ELR (cell line): ENCODE measurements around the gene TRAF3IP1.
"Not testable (repeated sequence)": the region's sequence is repeated elsewhere in the genome, so short reads cannot be mapped to it uniquely, and the experiment has no call there.

Experiments
- DNase-seq: peaks from one replicate; pipeline ENCODE4 v3.0.0-alpha.2; 2015; ENCODE audit warnings: low read depth

The TRAF3IP1 gene

DNA sequence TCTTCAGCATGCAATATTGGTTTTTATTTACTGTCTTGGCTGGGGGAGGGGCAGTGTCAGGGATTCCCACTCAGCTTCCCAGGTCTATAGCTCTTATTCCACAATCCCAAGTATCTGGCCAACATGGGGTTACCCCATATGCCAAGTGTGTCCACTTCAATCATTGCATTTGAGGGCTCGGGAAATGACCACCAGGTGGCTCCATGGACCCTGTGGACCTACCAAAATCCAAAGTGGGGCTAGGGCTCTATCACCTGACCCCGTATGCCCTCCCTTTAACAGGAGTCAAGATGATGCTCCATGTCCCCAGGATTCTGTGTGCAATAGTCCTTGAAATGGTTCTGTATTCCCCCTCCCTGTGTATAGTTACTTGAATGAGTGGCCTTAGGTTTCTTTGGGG lies 12.1 kb upstream of the TRAF3IP1 start:
- DNase-seq = peak; percentile 29

DNA sequence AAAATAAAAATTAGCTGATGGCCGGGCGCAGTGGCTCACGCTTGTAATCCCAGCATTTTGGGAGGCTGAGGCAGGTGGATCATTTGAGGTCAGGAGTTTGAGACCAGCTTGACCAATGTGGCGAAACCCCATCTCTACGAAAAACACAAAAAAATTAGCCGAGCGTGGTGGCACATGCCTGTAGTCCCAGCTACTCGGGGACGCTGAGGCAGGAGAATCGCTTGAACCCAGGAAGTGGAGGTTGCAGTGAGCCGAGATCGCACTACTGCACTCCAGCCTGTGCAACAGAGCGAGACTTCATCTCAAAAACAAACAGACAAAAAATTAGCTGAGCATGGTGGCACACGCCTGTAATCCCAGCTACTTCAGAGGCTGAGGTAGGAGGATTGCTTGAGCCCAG lies 9.6 kb upstream of the TRAF3IP1 start:
- not testable (repeated sequence) for DNase-seq

DNA sequence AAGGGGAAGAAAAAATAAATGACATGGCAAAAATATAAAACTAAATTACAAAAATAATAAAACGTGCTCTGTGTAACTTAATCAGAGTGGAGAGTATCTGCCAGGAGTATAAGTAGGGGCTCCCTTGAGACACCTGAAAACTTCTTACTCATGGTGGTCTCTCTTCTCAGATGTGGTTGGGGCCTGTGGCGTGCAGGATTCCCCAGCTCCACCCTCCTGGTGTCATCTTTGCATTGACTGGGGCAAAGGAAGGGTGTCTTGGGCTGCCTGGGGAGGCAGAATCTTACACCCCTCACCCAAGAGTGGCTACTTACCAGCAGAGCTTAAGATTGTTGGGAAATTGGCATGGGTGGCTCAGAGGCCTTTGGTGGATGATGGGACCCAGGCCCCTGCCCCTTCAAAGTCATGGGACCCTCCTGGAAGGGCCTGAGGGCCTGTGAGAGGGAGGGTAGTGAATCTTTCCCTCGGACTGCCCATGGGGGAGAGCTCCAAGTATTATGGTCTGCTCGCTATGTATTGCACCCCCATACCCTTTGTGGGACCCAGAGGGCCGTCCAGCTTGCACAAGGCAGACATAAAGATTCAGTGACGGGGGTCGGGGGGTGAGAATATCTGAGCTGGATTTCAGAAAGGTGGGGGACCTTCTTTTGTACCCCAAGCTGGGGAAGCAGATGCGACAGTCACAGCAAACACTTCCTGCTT lies 6.9 kb upstream of the TRAF3IP1 start:
- no peak for DNase-seq

DNA sequence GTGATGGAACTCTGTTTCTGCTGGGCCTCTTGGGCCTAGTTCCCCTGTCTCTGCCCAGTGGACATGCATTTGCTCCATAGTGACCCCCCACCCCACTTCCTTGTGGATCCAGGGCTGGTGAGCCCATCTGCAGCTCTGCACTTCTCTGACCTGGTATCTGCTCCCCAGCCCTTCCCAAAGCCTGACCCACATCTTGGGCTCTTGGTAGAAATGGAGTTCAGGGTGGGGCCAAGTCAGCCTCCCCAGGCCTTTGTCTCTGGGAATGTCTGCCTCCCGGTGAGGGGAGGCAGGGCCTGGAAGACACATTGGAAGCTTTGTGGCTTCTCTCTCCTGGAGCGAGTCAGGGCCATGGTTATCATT lies 6.3 kb upstream of the TRAF3IP1 start:
- no peak for DNase-seq

DNA sequence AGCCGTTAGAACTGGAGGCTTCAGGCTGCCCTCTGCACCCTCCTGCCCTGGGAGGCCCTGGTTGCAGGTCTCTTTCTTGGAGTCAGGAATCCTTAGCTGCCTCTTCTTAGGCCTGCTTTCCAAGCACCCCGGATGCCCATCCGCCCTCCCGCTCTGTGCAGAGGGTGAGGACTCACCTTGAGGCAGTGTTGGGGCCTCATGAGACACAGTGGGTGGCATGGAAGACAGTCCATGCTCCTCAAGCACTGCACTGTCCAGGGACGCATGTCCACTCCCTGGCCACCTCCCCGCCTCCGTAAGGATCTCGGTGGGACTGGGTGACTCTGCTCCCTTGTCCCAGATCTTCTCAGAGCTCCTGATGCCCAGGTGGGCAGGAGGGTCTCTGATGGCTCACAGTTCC lies 5.7 kb upstream of the TRAF3IP1 start:
- no peak for DNase-seq

DNA sequence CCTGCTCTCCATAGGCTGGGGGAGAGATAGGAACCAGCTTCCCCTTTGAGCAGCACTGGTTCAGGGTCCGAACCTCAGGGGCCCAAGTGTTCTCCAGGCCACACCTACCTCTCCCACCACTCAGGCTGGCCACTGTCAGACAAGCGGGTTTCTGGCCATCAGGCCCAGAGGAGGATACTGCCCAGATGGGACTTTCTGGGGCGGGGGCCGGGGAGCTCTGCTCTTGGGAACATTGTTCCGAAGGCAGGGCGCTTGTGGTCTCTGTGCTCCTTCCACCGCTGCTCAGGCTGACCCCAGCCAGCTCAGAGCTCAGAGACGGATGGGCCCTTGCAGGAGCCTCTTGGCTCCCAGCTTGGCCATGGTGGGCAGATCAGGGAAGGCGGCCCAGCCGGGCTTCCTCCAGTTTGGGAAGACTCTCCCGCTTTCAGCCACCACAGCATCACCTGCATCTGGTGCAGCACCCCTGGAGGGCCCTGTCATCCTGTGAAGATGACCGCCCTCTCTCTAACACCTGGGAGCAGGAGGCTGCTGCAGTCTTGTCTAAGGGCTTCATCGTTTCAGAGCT lies 5.2 kb upstream of the TRAF3IP1 start:
- no peak for DNase-seq

DNA sequence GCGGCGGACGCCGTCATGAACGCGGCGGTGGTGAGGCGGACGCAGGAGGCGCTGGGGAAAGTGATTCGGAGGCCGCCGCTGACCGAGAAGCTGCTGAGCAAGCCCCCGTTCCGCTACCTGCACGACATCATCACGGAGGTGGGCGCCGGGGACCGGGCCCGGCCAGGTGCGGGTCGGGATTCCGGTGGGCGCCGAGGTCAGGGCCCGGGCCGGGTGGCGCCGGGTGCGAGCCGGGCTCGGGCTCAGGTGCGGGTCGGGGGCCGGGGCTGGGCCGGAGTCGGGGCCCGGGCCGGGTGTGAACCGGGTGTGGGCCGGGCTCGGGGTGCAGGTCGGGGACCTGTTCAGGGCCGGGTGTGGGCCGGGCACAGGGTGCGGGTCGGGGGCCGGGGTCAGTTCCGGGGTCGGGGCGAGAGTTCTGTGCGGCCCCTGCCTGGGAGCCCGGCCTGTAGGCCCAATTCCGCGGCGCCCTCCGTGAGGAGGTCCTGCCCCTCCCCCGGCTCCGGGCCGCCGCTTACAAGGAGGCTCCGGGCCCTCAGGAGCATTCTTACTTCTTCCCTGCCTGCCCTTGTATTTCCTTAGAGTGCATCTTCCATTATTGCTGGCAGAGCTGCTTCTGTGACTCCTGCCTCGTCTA lies 447 bp downstream of the TRAF3IP1 start:
- peak; percentile 38 for DNase-seq

DNA sequence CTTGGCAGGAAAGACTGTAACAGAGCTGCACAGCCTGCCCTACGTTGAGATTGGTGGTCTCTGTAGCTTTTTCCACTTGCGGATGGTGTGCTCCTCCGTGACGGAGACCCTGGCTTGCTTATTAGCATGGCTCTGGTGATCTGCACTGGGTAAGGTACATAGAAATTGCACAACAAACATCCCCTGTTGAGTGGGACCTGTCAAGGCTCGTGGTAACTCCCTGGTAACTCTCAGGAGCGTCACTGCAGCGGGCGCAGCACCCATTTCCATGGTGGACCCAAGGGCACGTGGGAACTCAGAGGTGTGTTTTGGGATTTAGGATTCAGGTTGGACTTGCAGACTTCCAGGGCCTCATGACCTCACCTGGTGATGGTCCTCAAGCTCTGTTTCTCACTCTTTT lies 1.1 kb downstream of the TRAF3IP1 start:
- DNase-seq = no peak

DNA sequence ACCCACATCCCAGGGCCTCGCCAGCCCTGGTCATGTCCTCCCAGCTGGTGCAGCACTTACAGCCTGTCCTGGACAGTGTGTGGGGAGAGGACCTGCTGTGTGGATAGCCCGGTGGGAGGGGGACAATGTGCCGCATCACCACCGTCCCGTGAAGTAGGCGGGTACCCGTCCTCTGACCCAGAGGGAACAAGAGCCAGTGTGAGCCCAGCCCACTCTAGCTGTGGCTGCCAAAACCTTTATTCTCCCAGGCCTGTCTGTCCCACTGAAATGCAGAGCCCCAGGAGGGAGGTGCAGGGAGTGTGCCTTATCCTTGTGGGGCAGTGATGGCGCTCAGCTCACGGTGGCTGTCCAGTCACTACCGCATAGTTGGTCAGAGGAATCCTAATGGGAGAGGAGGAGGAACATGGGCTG lies 1.7 kb downstream of the TRAF3IP1 start:
- DNase-seq = no peak

DNA sequence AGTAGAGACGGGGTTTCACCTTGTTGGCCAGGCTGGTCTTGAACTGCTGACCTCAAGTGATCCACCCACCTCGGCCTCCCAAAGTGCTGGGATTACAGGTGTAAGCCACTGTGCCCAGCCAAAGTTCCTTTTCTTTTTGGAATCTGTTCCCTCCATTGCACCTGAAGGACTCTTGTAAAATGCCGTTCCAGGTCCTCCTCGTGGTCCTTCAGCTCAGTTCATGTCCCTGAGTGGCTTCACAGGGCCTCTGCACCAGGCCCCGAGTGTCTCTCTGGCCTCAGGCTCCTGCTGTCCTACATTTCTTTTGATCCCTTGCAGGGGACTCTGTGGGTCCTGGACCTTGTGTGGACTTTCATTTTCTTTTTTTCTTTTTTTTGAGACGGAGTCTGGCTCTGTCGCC lies 3.9 kb downstream of the TRAF3IP1 start:
- not testable (repeated sequence) for DNase-seq

DNA sequence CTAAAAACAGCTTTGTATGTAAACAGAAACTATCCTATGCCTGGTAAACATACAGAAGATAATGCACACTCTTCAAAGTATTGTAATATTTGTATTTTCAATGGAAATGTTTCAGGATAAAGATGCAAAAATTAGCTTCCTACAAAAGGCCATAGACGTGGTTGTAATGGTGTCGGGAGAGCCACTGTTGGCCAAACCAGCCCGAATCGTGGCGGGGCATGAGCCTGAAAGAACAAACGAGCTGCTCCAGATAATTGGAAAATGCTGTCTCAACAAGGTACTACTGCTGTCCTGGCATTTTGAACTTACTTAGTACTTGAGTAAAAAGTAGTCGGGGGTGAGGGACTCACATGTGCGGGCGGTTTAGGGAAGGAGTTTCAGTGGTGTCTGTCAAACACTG lies 5.4 kb downstream of the TRAF3IP1 start:
- DNase-seq = no peak

DNA sequence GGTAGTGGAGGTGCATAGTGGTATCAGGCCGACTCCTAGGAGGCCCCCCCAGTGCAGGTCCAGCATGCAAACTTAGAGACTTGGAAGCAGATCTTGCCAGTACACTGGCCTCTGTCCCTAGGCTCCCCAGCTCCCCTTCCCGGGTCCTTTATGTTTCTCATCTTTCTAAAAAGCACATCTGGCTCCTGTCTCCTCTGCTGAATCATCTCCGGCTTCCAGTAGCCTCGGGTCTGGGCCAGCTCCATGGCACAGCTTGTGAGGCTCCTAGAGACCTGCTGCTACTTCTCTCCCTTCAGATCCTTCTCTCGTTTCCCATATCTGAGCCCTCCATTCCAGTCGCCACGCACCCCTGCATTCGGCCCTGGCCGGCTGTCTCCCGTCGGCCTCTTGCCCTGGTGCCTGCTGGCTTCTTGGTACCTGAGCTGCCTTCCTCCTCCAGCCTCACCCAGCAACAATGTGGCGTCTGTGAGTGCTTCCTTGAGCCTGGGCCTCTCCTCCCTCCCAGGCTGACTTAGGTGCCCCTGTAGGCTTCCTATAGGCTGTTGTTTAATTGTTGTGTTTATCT lies 6.6 kb downstream of the TRAF3IP1 start:
- DNase-seq = no peak

DNA sequence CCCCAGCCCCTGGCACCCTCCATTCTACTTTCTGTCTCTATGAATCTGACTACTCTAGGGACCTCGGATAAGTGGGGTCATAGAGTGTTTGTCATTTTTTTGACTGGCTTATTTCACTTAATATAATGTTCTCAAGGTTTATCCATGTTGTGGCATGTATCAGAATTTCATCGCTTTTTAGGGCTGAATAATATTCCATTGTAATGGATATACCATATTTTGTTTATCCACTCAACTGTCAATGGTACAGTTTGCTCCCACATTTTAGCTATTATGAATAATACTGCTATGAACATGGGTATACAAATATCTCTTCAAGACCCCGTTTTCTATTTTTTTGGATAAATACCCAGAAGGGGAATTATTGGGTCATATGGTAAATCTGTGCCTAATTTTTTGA lies 7.4 kb downstream of the TRAF3IP1 start:
- DNase-seq = no peak

DNA sequence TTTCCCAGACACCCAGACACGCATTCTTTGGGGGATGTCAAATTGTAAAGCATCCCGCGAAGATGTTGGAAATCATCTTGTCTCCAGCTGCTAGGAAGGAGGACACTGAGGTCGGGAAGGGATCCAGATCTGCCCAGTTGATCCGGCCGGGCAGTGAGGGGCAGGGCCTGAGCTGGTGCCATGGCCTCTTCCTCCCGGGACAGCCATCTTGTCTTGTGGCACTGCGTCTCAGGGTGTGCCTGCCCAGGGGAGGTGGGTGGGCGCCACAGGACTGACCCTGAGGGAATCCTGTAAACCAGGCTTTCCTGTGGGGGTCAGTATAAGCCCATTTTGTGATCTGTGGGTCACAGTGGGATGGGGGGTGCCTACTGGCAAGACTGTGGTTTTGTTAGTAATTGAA lies 10.1 kb downstream of the TRAF3IP1 start:
- DNase-seq = no peak

DNA sequence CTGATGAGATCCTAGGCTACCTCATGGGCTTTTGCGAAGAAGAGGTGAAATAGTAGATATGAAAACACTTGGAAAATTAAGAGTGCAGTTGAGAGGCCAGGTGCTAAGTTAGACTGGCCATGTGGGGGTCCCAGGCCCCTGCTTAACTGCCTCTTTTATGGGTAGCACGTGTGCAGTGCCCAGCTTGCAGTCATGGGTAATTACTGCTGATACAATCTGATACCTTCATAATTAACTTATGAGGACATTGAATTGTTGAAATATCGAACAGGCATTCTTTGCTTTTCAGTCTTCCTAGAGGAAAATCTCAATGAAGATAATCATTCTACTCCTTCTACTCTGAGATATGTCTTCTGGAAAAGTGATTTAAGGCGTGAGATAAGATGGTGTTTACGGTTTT lies 11.6 kb downstream of the TRAF3IP1 start:
- DNase-seq = no peak

DNA sequence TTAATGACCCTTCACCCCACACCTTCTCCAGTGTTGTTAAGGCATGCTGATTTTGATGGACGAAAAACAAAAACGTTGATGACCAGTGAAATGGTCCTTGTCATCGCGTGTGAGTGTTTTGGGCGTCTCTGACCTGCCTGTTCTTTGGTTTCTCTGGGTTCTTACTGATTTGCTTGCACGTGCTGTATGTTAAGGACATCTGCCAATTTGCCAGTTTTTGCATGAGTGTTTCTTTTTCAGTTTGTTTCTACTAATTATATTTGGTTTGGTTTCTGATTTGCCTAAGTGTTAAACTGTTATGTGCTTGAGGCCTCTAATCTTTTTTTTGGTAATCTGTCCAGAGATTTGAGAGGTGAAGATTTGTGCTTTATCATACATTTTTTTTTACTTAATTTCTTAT lies 14.6 kb downstream of the TRAF3IP1 start:
- no peak for DNase-seq

DNA sequence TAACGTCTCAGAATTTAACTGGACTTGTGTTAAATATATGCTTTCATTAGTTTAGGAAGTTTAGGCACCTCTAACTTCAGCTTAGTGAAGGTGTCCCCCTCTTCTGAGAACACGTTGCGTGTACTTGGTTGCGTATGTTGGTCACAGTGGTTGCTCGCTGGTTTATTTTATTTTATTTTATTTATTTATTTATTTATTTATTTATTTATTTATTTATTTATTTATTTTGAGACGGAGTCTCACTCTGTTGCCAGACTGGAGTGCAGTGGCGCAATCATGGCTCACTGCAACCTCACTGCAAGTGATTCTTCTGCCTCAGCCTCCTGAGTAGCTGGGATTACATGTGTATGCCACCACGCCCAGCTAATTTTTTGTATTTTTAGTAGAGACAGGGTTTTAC lies 15.3 kb downstream of the TRAF3IP1 start:
- DNase-seq = not testable (repeated sequence)

DNA sequence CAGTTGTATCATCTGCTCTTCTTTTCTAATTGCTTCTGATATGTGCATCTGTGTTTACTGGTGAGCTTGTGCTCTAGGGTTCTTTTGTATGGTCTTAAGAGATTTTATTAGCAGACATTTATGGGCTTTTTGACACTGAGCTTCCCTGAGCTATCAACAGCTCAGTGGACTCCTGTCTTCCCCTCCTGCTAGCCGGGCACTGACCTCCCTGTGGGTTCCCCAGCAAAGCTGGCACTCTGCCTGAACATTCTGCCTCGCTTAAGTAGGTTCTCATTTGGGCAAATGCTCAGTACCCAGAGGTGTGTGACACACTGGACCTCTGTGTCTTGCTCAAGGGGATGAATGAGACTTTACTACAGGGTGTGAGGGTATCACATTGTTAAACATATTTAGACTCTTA lies 15.8 kb downstream of the TRAF3IP1 start:
- DNase-seq = no peak

DNA sequence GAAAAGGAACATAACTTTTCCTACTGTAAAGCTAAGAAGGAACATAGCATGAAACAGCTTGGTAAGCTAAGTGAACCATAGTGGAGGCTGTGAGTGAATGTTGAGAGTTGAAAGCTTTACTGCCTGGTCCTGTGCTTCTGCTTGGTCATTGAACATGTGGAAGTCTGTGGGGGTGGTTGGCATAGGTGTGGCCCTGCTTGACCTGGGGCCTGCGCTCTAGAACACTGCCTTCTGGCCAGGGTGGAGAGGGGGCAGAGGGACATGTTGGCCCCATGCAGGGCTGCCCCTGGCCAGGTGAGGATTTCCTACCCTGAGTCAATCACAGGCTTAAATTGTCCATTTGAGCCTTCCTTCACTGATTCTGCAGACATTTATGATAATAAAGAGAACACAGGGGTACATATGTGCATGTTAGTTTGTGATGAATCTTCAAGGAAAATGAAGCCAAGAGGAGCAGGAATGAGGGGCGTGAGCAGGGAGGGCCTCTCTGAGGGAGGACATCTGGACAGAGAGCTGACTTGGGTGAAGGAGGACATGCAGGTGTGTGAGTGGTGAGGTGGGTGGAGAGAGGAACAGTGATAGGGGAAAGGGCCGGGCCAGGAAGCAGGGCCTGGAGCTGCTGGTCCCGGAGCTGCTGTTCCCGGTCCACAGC lies 16.6 kb downstream of the TRAF3IP1 start:
- DNase-seq = no peak

DNA sequence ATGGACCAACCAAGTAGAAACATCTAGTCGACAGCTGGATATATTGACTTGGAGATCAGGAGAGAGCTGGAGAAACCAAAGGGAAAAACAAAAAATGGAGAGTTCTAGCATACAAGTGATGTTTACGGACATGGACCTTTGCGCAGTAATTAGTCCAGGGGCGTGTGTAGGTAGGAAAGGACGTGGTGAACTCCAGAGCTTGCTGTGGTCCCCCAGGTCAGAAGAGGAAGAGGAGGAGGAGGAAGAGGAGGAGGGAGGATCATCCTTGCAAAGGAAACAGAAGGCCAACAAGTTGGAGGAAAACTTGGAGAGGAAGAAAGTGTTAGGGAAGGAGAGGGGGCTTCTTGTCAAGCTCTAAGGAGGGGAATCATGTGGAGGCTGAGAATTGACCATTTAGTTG lies 17.5 kb downstream of the TRAF3IP1 start:
- DNase-seq = no peak

DNA sequence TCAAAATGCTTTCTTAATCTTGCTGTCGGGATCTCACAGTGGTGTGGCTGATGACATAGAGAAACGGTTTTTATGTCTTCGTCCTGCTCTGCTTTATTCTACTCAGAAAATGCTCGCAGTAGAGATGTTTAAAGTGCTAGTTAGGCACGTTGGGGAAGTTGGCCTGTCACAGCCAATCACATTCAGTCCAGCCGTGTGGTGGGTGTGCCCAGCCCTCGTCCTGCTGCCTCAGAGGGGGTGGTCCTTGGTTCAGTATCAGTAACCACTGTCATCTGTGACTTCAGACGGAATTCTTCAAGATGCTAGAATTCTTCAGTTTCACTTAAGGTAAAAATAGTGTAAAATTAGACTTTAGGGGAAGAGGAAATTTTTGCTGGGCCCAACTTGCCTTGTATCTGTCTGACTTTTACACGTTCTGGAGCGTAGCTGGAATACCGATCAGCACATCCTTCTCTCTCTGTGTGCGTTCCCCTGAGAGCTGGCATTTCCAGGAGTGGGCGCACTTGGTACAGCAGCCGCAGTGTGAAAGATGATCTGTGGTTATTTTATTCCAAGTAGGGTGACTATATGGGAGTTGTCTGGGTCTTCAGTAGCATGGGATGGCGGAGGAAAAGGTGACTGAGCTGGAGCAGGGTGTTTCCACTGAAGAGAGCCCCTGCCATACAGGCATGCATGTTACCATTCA lies 18.5 kb downstream of the TRAF3IP1 start:
- DNase-seq = no peak

DNA sequence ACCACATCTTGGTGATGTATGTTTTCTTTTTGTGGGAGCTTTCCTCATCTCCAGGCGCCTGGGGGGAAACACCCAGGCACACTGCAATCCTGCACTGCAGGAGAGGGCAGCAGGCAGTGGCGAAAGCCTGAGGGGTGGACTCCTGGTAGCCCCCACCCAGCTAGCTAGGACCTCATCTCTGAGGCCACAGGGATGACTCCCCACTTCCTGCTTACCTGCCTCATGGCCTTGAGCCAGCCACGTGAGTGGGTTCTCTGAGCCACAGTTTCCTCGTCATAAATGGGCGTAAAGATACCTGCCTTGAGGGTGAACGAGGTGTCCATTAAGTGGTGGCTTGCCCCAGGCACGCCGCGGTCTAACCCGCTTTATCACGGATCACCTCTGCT lies 19.1 kb downstream of the TRAF3IP1 start:
- no peak for DNase-seq
